ENCODE results near the gene SPEF1. TPM values are rescaled to one million over a fixed set of nuclear protein-coding genes. Genes with fewer than 3 reads are reported as not detected.

The SPEF1 gene
- total and polyA plus RNA-seq, 2 experiments from 2014 or later, result 0.11 TPM; not detected in 1

DNA sequence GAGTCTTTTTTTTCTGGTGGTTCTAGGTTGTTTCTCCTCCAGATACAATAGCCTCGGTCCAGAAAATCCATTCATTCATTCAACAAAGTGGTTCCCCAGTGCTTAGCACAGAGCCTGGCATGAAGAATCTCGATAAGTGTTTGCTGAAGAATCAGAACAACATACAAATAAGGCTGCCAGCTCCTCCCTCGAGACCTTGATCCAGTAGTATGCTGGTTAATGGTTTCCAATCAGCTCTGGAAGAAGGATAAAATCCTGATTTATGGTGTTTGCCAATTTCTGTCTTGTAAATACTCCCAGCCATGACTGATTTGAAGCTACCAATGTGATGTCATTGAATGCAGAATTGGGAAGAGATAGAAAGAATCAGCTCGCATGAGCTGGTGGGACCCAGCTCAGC lies 45.5 kb downstream of the SPEF1 start:
- Histone ChIP-seq H2AFZ (no peak overlapping the region), H3K36me3 (ENCODE audit: low read depth) (no peaks in the 10 kb centered on the region), H3K27ac (no peak overlapping the region), H3K9ac (no peak overlapping the region), H3K4me3 (no peak overlapping the region), H3K9me2 (ENCODE audit: insufficient read depth) (no peaks in the 10 kb centered on the region), H3K9me3 (ENCODE audit: low read depth) (no peaks in the 10 kb centered on the region), H3K27me3 (replicated peaks; ENCODE audit: insufficient read depth) (peaks cover 13% of the 10 kb centered on the region), H3F3A (ENCODE audit: insufficient read depth) (no peaks in the 10 kb centered on the region), H3K4me1 (ENCODE audit: insufficient read depth) (no peaks in the 10 kb centered on the region), H3K79me2 (ENCODE audit: insufficient read depth) (no peaks in the 10 kb centered on the region), H4K20me1 (ENCODE audit: insufficient read depth) (no peaks in the 10 kb centered on the region), H3K4me2 (ENCODE audit: unreplicated experiment) (no peak overlapping the region)
- no peak for TF ChIP-seq EZH2phosphoT487 (IDR thresholded peaks at IDR 0.05; ENCODE audit: insufficient read depth, low read depth)
- no peak for TF ChIP-seq EZH2 (IDR thresholded peaks at IDR 0.05; ENCODE audit: insufficient read depth, poor library complexity, severe bottlenecking)
- WGBS, 2 experiments (ENCODE audit: low coverage in 1 of 2, low lambda C conversion rate in 2 of 2, missing lambda C conversion rate in 2 of 2), result 59 to 64% methylated on average over 4 of the region's 4 CpGs
- DNase-seq, result no peak
- in situ Hi-C loops (cut with MboI), result no loop called here

GRCh38 chr20:3734111-3734843 lies 47.0 kb downstream of the SPEF1 start:
- Histone ChIP-seq H3K79me2 (ENCODE audit: insufficient read depth) (no peaks in the 10 kb centered on the region), H3F3A (ENCODE audit: insufficient read depth) (no peaks in the 10 kb centered on the region), H3K36me3 (ENCODE audit: low read depth) (no peaks in the 10 kb centered on the region), H3K9me2 (ENCODE audit: insufficient read depth) (no peaks in the 10 kb centered on the region), H4K20me1 (ENCODE audit: insufficient read depth) (no peaks in the 10 kb centered on the region), H3K27me3 (replicated peaks; ENCODE audit: insufficient read depth) (peaks cover 13% of the 10 kb centered on the region), H3K4me2 (ENCODE audit: unreplicated experiment) (no peak overlapping the region), H3K4me3 (no peak overlapping the region), H3K9ac (no peak overlapping the region), H3K27ac (no peak overlapping the region), H3K9me3 (ENCODE audit: low read depth) (no peaks in the 10 kb centered on the region), H2AFZ (no peak overlapping the region), H3K4me1 (ENCODE audit: insufficient read depth) (no peaks in the 10 kb centered on the region)
- 48 to 50% methylated on average over 12 of the region's 12 CpGs for whole genome bisulfite sequencing, 2 experiments (ENCODE audit: low coverage in 1 of 2, low lambda C conversion rate in 2 of 2, missing lambda C conversion rate in 2 of 2)
- TF ChIP-seq EZH2phosphoT487 (IDR thresholded peaks at IDR 0.05; ENCODE audit: insufficient read depth, low read depth) (no peak), EZH2 (IDR thresholded peaks at IDR 0.05; ENCODE audit: insufficient read depth, poor library complexity, severe bottlenecking) (no peak)
- DNase-seq, result no peak
- in situ Hi-C loops (cut with MboI), result no loop called here

DNA sequence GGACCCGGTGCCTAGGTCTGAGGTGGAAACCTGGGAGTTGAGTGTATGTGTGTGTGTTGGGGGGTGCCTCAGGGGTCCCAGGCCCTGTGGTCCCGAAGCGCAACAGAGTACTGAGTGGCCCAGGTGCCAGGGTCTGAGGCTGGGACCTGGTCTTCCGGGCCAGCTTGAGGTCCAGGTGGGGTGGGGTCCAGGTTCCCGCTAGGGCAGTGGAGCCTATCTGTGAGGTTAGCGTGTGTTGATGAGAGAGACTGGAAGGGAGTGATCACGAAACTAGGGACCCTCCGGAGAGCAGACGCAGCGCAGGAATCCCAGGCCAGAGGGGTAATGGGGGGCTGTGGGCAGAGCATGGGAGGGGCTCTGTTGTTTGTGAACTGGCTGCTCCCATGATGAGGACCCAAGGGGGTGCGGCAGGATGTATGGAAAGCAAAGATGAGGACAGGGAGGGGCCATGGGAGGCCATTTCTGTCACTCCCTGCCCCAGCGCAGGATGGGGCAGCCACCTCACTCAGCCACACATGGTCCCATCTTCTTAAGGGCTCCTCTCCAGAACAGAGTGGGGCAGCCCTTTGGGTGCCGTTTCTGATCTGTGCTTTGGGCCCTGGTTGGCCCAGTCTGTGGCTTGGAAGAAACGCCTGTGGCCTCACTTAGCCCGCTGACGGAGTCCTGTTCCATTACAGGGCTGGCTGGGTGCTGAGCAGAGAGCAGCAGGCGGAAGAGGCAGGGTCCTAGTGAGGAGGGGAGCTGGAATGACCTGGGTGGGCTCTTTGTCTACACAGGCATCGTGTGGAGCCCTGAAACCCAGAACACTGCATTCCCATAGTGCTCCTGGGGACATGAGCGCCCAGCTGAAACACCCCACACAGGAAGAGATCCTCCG lies 47.9 kb downstream of the SPEF1 start:
- no peaks in the 10 kb centered on the region for H3K9me2 ChIP-seq (ENCODE audit: insufficient read depth)
- DNase-seq, result no peak
- no peak overlapping the region for H3K4me2 ChIP-seq (ENCODE audit: unreplicated experiment)
- H4K20me1 ChIP-seq (ENCODE audit: insufficient read depth), result no peaks in the 10 kb centered on the region
- TF ChIP-seq EZH2 (IDR thresholded peaks at IDR 0.05; ENCODE audit: insufficient read depth, poor library complexity, severe bottlenecking) (peak; percentile 39), EZH2phosphoT487 (IDR thresholded peaks at IDR 0.05; ENCODE audit: insufficient read depth, low read depth) (no peak)
- H2AFZ ChIP-seq, result no peak overlapping the region
- no peaks in the 10 kb centered on the region for H3K9me3 ChIP-seq (ENCODE audit: low read depth)
- no peaks in the 10 kb centered on the region for H3F3A ChIP-seq (ENCODE audit: insufficient read depth)
- 23% methylated on average over 19 to 20 of the region's 20 CpGs for WGBS, 2 experiments (ENCODE audit: low coverage in 1 of 2, low lambda C conversion rate in 2 of 2, missing lambda C conversion rate in 2 of 2)
- no peaks in the 10 kb centered on the region for H3K79me2 ChIP-seq (ENCODE audit: insufficient read depth)
- H3K4me3 ChIP-seq, result no peak overlapping the region
- H3K27ac ChIP-seq, result no peak overlapping the region
- peaks cover 13% of the 10 kb centered on the region for H3K27me3 ChIP-seq (replicated peaks; ENCODE audit: insufficient read depth)
- in situ Hi-C loops (cut with MboI), result no loop called here
- H3K36me3 ChIP-seq (ENCODE audit: low read depth), result no peaks in the 10 kb centered on the region
- no peaks in the 10 kb centered on the region for H3K4me1 ChIP-seq (ENCODE audit: insufficient read depth)
- no peak overlapping the region for H3K9ac ChIP-seq

- H3K27ac ChIP-seq, result no peak within 1 kb of the TSS
- H3K4me3 ChIP-seq, result no peak within 1 kb of the TSS
- WGBS, 2 experiments (ENCODE audit: low coverage in 1 of 2, low lambda C conversion rate in 2 of 2, missing lambda C conversion rate in 2 of 2), result 2 to 5% methylated on average over 11 to 51 of the region's 67 CpGs
- H3K9me3 ChIP-seq (ENCODE audit: low read depth), result no peaks in the 10 kb centered on the region
- H3K9ac ChIP-seq, result no peak within 1 kb of the TSS
- in situ Hi-C loops (cut with MboI), result no loop called here
- no peaks in the 10 kb centered on the region for H4K20me1 ChIP-seq (ENCODE audit: insufficient read depth)
- H3F3A ChIP-seq (ENCODE audit: insufficient read depth), result peaks cover 7% of the 10 kb centered on the region
- H3K4me2 ChIP-seq (ENCODE audit: unreplicated experiment), result no peak within 1 kb of the TSS
- no peaks in the 10 kb centered on the region for H3K36me3 ChIP-seq (ENCODE audit: low read depth)
- H2AFZ ChIP-seq, result no peak within 1 kb of the TSS
- no peaks in the 10 kb centered on the region for H3K79me2 ChIP-seq (ENCODE audit: insufficient read depth)
- DNase-seq, result peak; percentile 24
- TF ChIP-seq EZH2phosphoT487 (IDR thresholded peaks at IDR 0.05; ENCODE audit: insufficient read depth, low read depth) (no peak), EZH2 (IDR thresholded peaks at IDR 0.05; ENCODE audit: insufficient read depth, poor library complexity, severe bottlenecking) (peak; percentile 79)
- peaks cover 13% of the 10 kb centered on the region for H3K27me3 ChIP-seq (replicated peaks; ENCODE audit: insufficient read depth)
- peaks cover 7% of the 10 kb centered on the region for H3K4me1 ChIP-seq (ENCODE audit: insufficient read depth)
- no peaks in the 10 kb centered on the region for H3K9me2 ChIP-seq (ENCODE audit: insufficient read depth)
Observed at GRCh38 chr20:3732327-3733118, 48.7 kb downstream of the SPEF1 start, which contains the start of gene HSPA12B. TSS of gene HSPA12B (plus strand) at chr20:3732685. CDS start at chr20:3738675, 5,990 bp downstream.

All from GM23248 (cell line).